Dendritic cell treated with granulocyte-macrophage colony-stimulating factor and Interleukin-4, amounts not matched to agents 40 ng/mL and 50 ng/mL, for 4 days (primary cell): Measurements from ENCODE around the gene TOR4A.

ENCODE experiments used
- H3K27ac Mint-ChIP-seq: one replicate; pipeline ENCODE4 v1.8.0; 2022; ENCODE audit warnings: mild to moderate bottlenecking, mixed read lengths
- H3K27me3 Mint-ChIP-seq: one replicate; pipeline ENCODE4 v1.8.0; 2022; ENCODE audit warnings: mild to moderate bottlenecking, mixed read lengths
- H3K36me3 Mint-ChIP-seq: one replicate; pipeline ENCODE4 v1.8.0; 2022; ENCODE audit warnings: low read depth, mixed read lengths
- H3K4me1 Mint-ChIP-seq: one replicate; pipeline ENCODE4 v1.8.0; 2022; ENCODE audit warnings: low read depth, mixed read lengths
- H3K4me3 Mint-ChIP-seq: one replicate; pipeline ENCODE4 v1.8.0; 2022; ENCODE audit warnings: mild to moderate bottlenecking, moderate library complexity, mixed read lengths
- H3K9me3 Mint-ChIP-seq: one replicate; pipeline ENCODE4 v1.8.0; 2022; ENCODE audit warnings: mixed read lengths
- intact Hi-C: fragments of 100-400 bp; cut with micrococcal nuclease; formaldehyde crosslinking; loops from one replicate; pipeline ENCODE4 v1.15.0; 2022

The TOR4A gene

DNA sequence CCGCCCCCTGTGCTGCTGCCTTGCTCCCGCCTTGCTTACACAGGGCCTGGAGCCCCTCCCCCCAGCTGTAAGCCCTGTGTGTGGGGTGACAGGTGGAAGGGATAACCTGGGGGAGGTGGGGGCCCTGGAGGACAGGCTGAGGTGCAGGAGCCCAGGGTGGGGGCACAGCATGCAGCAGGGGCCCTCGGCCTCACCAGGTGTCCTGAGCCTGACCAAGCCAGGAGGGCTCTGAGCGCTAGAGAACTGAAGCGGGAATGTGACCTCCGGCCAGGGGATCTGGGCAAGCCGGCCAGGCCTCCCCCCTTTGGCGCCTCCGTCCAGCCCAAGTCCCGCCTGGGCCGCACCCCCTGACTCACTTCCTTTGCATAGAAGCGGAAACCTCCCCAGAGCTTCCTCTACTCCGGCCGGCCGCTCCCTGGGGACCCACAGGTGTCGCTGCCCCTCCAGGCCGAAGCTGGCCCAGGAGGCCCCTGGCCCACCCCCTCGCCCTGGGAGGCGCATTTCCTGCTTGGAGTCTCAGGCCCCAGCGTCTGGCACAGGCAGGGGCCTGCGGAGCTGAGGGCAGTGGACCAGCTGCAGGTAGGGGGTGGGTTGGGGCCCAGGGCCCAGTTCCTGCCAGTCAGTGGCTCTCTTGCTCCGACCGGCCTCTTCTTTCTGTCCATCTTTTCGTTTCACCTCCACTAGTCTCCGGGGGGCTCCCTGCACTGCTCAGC is at the start of gene TOR4A:
TSS of gene TOR4A (plus strand) at position 398 of the 713 bp plus-strand sequence. CDS start 964 bp downstream, outside the sequence.
- Mint-ChIP-seq H3K9me3 (no peaks in the 10 kb centered on the region), H3K4me3 (peak within 1 kb of the TSS; percentile 93)
- intact Hi-C loops = no loop called here

DNA sequence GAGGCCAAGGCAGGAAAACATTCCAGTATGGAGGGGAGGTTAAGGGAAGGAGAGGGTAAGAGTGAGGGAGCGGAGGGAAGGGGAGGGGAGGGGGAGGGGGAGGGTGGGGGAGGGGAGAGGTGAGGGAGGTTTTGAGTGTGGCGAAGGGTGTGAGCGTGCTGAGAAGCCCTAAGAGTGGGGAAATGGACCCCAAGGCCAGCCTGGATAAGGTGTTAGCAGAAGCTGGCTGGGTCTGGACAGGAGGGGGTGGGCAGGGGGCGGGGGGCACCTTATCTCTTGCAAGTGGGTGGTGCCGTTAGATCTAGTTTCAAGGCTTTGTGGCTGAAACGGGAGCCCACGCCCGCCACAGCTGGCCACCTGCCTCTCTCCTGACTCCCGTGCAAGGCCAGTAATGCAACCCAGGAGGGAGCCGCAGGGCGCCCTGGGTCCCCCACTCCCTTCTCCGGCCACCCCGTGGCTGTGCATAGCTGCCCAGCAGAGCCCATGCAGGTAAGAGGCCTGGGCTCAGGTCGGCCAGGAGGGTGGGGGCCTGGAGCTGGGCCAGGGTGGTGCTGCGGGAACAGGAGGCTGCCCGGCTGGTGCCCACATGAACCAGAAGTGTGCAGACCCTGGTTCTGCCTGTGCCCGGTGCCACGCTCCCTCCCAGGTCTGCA is 49.5 kb upstream of the TOR4A start:
- Mint-ChIP-seq H3K9me3 (no peaks in the 10 kb centered on the region), H3K4me3 (no peak overlapping the region), H3K27me3 (peaks cover 53% of the 10 kb centered on the region), H3K4me1 (peaks cover 13% of the 10 kb centered on the region), H3K27ac (no peak overlapping the region), H3K36me3 (no peaks in the 10 kb centered on the region)
- intact Hi-C loops = loop anchor here (2.0 to 5.0 kb wide), 2 partner anchors 109 to 181 kb away; partner anchors contain the start of gene NPDC1

More for the DNA sequence above, at the start of gene TOR4A:
- Mint-ChIP-seq H3K27ac (peak within 1 kb of the TSS; percentile 87), H3K4me1 (peaks cover 72% of the 10 kb centered on the region), H3K27me3 (no peaks in the 10 kb centered on the region), H3K36me3 (peaks cover 67% of the 10 kb centered on the region)

DNA sequence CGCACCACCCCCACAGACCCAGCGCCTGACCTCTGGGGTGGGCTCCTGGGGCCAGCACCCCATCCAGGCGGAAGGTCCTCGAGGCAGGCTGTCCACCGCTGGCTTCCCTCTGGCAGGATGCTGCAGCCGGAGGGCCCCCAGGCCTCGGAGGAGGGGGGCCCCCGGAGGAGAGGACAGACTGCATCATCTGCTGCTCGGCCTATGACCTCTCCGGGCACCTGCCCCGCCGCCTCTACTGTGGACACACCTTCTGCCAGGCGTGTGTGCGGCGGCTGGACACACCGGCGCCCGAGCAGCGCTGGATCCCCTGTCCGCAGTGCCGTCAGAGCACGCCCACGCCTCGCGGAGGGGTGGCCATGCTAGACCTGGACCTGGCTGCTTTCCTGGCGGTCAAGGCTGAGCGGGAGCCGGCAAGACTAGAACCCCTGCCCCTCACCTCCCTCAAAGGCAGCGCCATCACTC is 49.0 kb upstream of the TOR4A start:
- Mint-ChIP-seq H3K27me3 (peaks cover 53% of the 10 kb centered on the region), H3K4me3 (no peak overlapping the region), H3K4me1 (peaks cover 11% of the 10 kb centered on the region), H3K9me3 (no peaks in the 10 kb centered on the region), H3K27ac (no peak overlapping the region), H3K36me3 (no peaks in the 10 kb centered on the region)
- intact Hi-C loops = loop anchor here (5.0 kb wide), 1 partner anchor 181 kb away; the partner anchor contains the start of gene NPDC1

DNA sequence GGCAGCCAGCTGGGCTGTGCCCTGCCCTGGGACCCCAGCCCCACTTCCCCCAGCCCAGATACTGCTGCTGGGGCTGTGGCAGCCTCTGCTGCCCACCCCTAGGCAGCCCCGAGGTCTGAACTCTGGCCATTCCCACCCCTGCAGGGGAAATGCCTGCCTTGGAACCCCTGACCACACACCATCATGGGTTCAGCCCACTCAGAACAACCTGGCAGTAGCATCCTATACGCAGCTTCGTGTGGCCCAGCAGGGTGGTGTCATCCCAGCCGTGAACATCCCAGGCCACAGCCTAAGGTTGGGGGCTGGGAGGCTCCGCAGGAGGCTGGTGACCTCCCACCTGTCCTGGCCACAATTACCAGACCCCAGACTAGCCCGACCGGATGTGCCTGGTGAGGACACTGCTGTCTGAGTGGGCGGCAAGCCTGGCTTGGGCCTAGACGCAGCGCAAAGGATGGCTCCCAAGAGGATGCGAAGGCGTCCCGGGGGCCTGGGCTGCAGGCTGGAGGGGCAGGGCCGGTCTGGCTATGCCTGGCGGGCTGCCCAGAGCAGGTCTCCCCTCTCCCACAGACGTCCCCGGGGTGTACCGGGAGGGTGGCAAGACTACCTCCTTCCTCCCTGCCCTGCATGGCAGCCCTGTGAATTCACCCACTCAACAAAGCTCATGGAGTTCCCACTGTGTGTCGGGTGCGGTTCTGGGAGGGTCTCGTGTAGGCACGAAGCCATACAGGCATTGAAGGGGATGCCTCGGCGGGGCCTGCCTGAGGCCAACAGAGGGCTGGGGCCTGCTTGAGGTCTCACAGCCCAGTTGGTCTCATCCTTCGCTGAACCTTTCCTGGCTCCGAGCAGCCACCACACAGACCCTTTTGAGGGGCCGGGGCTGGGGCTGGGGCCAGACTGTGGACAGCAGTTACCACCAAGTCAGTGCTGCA is 48.3 kb upstream of the TOR4A start:
- peaks cover 56% of the 10 kb centered on the region for H3K27me3 Mint-ChIP-seq
- no peak overlapping the region for H3K4me3 Mint-ChIP-seq
- H3K9me3 Mint-ChIP-seq = no peaks in the 10 kb centered on the region
- no peaks in the 10 kb centered on the region for H3K36me3 Mint-ChIP-seq
- H3K27ac Mint-ChIP-seq = no peak overlapping the region
- intact Hi-C loops = loop anchor here (5.0 kb wide), 1 partner anchor 182 kb away; the partner anchor contains the start of gene NPDC1
- peaks cover 11% of the 10 kb centered on the region for H3K4me1 Mint-ChIP-seq

DNA sequence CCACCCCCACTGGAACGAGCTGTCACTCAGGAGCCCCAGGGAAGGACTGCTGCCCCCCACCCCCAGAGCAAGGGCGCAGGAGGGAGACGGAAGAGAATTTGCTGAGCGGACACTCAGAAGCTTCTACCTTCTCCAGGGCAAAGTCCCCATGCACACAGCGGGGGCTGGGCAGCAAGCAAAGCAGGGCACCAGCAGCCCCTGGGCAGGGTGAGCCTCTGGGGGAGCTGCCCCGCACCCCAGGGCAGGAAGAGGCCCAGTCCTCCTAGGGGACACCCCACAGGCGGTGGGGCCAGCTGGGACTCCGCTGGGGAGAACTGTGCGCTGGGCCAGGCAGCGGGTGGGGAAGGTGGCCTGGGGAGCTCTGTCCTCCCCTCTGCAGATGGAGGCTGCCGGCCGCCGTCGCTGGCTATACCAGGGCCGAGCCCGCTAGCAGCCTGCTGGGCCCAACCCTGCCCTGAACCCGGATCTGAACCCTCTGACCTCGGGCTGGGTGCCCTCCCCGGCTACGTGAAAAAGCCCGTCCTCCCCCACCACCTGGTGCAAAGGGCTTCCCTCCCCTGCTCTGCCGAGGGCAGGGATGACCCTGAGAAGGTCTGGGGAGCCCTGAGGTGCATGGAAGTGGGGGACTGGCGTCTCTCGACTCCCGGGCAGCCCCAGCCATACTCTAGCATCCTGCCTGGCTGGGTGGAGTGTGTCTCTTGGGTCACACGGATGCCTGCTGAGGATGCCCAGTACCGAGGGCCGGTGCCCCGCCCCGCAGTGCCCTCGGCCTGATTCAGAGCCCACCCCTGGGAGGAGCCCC is 47.4 kb upstream of the TOR4A start:
- Mint-ChIP-seq H3K36me3 (no peaks in the 10 kb centered on the region), H3K4me1 (peaks cover 11% of the 10 kb centered on the region), H3K4me3 (no peak overlapping the region), H3K9me3 (no peaks in the 10 kb centered on the region), H3K27ac (no peak overlapping the region), H3K27me3 (peaks cover 63% of the 10 kb centered on the region)
- intact Hi-C loops = loop anchor here (5.0 kb wide), 1 partner anchor 183 kb away; the partner anchor contains the start of gene NPDC1

DNA sequence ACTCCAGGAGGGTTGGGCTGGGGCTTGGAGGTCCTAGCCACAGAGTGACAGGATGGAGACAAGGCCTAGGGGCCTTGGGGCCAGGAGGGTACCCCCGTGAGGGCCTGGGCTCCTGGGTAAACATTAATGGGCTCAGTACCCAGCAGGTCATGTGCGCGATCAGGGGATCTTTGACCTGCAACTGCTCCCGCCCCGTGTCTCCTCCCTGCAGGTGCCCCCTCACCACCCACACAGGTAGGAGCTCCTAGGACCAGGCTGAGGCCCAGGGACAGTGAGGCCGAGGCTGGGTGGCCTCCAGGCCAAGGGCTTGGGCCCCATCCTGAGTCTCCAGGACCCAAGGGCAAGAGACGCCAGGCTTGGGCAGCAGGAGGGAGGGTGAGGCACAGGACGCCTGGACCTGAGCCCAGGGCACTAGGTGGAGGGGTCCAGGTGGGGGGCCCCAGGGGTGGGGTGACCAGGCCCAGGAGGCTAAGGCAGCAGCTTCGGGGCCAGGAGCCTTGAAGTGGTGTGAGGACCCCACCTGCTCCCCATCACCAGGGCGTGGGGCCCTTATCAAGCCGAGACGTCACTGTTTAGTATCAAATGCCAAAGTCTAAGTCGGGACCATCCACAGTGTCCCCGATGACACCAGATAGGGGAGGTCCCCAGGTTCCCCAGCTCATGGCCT is 46.7 kb upstream of the TOR4A start, which contains the start of gene SLC34A3:
TSS of gene SLC34A3 (plus strand) at position 197 of the 667 bp plus-strand sequence. CDS start 802 bp downstream, outside the sequence.
- Mint-ChIP-seq H3K4me1 (peaks cover 5% of the 10 kb centered on the region), H3K27me3 (peaks cover 68% of the 10 kb centered on the region), H3K36me3 (no peaks in the 10 kb centered on the region), H3K9me3 (no peaks in the 10 kb centered on the region), H3K27ac (no peak within 1 kb of the TSS), H3K4me3 (no peak within 1 kb of the TSS)
- intact Hi-C loops = no loop called here

DNA sequence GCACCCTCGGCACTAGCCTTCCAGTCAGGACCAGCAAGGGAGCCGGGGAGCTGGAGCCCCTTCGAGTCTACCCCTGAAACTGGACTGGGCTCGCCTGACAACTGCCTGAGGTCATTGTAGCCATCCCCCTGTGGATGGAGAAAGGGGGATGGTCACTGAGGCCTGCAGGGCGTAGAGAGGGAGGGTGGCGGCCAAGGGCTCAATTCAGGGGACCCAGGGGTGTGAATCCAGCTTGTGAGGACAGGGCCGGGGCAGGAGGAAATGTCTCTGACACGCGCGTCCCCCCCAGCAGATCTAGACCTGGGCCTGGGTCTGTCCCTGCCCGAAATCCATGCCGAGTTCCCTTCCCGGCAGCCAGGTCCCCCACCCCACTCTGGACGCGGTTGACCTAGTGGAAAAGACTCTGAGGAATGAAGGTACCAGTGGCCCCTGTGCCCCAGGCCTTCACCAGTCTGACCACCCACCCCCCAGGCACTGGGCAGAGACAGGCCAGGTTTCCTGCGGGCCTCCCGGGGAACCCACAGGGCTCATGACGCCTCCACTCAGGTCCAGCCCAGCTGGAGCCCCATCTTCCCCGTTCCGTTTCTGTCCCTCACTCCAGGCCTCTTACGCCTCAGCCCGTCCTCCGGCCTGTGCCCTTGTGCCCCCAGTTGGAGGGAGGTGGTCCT is 46.0 kb upstream of the TOR4A start:
- Mint-ChIP-seq H3K4me1 (peaks cover 11% of the 10 kb centered on the region), H3K27me3 (peaks cover 66% of the 10 kb centered on the region), H3K9me3 (no peaks in the 10 kb centered on the region), H3K4me3 (no peak overlapping the region), H3K36me3 (no peaks in the 10 kb centered on the region), H3K27ac (no peak overlapping the region)
- intact Hi-C loops = no loop called here

DNA sequence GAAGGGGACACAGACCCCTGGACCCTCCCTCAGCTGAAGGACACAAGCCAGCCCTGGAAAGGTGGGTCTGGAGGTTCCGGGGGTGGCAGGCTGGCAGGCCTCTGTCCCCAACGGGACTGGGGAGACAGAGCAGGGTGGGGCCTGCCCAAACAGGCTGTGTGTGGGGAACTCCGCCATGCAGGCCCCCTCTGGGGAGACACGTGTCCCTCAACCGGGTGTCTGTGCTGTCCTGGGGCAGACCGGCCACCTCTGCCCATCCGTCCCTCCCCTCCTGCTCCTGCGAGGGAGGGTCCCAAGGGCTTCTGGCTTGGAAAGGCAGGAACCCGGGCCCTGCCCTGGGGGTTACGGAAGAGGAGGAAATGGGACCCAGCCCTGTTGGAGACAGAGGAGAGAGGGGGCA is 45.4 kb upstream of the TOR4A start:
- H3K27me3 Mint-ChIP-seq = peaks cover 61% of the 10 kb centered on the region
- intact Hi-C loops = no loop called here
- H3K9me3 Mint-ChIP-seq = no peaks in the 10 kb centered on the region
- no peak overlapping the region for H3K4me3 Mint-ChIP-seq
- H3K4me1 Mint-ChIP-seq = peaks cover 16% of the 10 kb centered on the region
- no peak overlapping the region for H3K27ac Mint-ChIP-seq
- H3K36me3 Mint-ChIP-seq = no peaks in the 10 kb centered on the region

DNA sequence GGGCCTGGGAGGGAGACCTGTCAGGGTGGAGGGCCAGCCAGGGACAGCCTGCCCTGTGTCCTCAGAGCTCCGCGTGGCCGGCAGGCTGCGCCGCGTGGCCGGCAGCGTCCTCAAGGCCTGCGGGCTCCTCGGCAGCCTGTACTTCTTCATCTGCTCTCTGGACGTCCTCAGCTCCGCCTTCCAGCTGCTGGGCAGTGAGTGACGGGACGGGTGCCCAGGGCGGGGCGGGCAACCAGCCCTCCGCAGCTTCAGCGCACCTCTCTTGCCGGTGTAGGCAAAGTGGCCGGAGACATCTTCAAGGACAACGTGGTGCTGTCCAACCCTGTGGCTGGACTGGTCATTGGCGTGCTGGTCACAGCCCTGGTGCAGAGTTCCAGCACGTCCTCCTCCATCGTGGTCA is 45.0 kb upstream of the TOR4A start:
- Mint-ChIP-seq H3K9me3 (no peaks in the 10 kb centered on the region), H3K27me3 (peaks cover 59% of the 10 kb centered on the region), H3K4me3 (no peak overlapping the region), H3K27ac (no peak overlapping the region), H3K4me1 (peaks cover 18% of the 10 kb centered on the region), H3K36me3 (no peaks in the 10 kb centered on the region)
- intact Hi-C loops = no loop called here

DNA sequence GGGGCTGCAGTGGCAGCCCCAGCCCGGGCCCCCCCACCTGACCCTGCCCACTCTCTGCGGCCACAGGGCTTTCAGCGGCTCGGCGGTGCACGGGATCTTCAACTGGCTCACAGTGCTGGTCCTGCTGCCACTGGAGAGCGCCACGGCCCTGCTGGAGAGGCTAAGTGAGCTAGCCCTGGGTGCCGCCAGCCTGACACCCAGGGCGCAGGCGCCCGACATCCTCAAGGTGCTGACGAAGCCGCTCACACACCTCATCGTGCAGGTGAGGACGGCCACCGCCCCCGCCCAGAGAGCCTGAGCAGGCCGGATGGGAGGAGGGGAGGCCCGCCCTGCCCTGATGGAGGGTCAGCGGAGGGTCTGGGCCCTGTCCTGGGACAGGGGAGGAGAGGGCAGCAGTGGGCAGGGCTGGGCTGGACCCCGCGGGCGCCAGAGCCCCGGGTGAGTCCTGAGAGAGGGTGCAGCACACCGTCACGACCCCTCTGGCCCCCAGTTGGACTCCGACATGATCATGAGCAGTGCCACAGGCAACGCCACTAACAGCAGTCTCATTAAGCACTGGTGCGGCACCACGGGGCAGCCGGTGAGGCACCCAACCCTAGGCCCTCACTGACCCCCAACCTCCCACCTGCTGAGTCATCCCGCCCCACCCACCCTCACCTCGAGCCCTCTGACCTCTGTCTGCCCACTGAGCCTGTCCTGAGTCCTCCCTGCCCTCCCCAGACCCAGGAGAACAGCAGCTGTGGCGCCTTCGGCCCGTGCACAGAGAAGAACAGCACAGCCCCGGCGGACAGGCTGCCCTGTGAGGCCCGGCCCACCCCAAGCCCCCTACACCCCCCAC is 44.2 kb upstream of the TOR4A start:
- Mint-ChIP-seq H3K4me1 (peaks cover 22% of the 10 kb centered on the region), H3K4me3 (no peak overlapping the region), H3K9me3 (no peaks in the 10 kb centered on the region), H3K27ac (no peak overlapping the region), H3K27me3 (peaks cover 54% of the 10 kb centered on the region), H3K36me3 (no peaks in the 10 kb centered on the region)
- intact Hi-C loops = no loop called here

DNA sequence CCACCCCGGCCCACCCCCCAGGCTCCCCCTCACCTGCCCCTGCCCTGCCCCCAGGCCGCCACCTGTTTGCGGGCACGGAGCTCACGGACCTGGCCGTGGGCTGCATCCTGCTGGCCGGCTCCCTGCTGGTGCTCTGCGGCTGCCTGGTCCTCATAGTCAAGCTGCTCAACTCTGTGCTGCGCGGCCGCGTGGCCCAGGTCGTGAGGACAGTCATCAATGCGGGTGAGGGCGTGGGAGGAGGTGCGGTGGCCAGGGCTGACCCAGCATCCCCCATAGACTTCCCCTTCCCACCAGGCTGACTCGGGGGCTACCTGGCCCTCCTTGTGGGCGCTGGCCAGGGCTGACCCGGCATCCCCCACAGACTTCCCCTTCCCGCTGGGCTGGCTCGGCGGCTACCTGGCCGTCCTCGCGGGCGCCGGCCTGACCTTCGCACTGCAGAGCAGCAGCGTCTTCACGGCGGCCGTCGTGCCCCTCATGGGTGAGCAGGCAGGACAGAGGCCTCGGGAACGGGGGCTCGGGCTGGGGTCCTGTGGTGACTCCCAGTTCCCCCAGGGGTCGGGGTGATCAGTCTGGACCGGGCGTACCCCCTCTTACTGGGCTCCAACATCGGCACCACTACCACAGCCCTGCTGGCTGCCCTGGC is 43.4 kb upstream of the TOR4A start:
- peaks cover 30% of the 10 kb centered on the region for H3K4me1 Mint-ChIP-seq
- H3K4me3 Mint-ChIP-seq = no peak overlapping the region
- no peak overlapping the region for H3K27ac Mint-ChIP-seq
- intact Hi-C loops = no loop called here
- H3K27me3 Mint-ChIP-seq = peaks cover 46% of the 10 kb centered on the region
- H3K9me3 Mint-ChIP-seq = no peaks in the 10 kb centered on the region
- H3K36me3 Mint-ChIP-seq = peaks cover 5% of the 10 kb centered on the region
